HG02623 (cell line): ENCODE data around the gene EPHX1.
"Not testable (repeated sequence)": the region's sequence is repeated elsewhere in the genome, so short reads cannot be mapped to it uniquely, and the experiment has no call there.

Experiments used
- ATAC-seq: cut with Tn5 transposase; IDR thresholded peaks from one replicate; pipeline ENCODE4 v1.9.1; 2021; ENCODE audit warnings: moderate library complexity; ENCODE audit not compliant: unreplicated experiment

Gene EPHX1

DNA sequence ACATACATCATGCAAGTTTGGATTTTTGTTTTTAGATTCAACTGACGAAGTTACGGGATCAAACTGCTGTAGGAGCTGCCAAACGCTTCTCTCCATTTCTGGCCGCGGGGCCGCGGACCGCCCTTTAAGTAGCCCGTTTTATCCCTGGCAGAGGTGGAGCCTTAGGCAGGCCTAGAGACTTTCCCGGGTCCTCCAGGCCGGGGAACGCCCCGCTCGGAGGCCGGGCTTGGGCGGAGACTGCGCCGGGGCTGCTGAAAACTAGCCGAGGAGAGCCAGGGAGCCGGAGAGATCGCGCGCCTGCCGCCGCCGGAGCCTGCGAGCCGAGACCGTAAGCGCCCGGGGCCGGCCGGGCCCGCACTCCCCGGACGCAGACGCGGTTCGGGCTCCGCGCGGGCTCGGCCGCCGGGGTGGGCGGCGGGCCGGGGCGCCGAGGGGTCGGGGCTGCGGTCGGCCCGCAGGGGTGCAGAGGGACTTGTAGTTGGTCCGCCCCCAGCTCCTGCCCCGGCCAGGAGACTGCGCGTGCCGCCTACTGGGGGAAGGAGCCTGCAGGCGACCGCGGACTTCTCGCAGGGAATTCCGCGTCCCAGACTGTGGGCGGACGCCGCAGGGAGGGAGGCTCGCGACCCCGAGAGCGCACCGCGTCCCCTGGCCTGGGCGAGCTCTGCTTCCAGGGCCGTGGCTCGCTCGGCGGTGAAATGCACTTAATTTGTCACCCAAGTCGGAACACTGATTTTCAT is at the start of gene EPHX1:
EPHX1 (plus strand) TSS at position 283 of the 737 bp plus-strand sequence. CDS start 18,606 bp downstream, outside the sequence.
- peak; percentile 96 for ATAC-seq

DNA sequence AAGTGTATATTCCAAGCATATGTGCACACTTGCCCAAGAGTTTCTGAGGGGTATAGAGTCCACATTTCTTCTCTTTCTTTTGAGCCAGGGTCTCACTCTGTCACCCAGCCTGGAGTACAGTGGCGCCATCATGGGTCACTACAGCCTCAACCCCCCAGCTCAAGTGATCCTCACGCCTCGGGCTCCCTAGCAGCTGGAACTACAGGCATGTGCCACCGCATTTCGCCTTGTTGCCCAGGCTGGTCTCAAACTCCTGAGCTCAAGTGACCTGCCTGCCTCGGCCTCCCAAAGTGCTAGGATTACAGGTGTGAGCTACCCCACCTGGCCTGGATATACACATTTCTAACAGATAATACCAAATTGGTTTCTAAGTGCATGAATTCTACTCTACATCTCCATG is 49.4 kb upstream of the EPHX1 start:
- ATAC-seq, result no peak

DNA sequence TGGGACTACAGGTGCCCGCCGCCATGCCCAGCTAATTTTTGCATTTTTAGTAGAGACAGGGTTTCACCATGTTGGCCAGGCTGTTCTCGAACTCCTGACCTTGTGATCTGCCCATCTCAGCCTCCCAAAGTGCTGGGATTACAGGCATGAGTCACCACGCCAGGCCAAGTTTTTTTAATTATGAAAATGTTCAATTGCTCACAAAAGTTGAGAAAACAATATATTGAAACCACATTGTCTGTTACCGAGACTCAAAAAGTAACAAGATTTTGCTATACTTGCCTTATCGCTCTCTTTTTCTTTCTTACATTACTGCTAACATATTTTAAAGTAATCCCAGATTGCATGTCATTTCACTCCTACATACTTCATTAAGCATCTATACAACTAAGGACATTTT is 48.5 kb upstream of the EPHX1 start:
- not testable (repeated sequence) for ATAC-seq

DNA sequence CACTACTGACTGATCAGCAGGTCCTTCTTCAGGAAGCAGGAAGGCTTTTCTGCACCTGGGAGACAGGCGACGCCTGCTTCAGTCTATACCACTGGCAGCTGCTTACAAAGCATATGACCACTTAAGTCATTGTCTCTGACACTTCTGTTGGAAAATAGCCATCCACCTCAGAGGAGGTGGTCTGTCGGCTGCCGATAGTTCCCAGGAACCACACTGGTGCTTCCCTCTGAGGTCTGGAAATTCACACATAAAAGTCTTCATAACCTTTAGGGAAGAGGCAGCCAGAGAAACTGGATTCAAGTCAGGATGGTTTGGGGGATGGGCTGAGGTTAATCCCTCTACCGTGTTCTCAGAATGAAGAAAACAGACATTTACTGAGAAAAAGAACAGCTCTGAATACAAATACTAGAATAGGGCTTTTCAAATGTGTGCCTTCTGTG is 47.9 kb upstream of the EPHX1 start:
- ATAC-seq, result no peak

DNA sequence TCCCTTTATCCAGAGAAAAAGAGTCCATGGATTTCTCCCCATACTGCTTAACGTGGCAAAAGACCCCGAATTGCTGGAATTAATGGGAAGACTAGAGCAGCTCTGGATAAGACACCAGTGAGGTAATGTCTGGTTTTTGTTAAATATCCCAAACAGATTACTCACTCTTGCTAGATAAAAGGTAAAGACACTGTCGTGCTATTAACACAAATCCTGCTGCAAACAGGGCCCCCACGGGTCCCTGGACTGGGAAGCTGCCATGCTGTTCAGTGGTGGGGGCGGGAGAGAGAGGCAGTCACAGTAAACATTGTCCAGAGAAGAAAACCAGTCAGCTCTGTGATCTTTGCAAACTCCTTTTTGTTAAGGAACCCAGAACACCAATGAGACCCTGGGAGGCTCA is 47.5 kb upstream of the EPHX1 start:
- ATAC-seq, result no peak

- ATAC-seq, result no peak
These were observed 46.0 kb upstream of the EPHX1 start for GRCh38 chr1:225763716-225764548.

DNA sequence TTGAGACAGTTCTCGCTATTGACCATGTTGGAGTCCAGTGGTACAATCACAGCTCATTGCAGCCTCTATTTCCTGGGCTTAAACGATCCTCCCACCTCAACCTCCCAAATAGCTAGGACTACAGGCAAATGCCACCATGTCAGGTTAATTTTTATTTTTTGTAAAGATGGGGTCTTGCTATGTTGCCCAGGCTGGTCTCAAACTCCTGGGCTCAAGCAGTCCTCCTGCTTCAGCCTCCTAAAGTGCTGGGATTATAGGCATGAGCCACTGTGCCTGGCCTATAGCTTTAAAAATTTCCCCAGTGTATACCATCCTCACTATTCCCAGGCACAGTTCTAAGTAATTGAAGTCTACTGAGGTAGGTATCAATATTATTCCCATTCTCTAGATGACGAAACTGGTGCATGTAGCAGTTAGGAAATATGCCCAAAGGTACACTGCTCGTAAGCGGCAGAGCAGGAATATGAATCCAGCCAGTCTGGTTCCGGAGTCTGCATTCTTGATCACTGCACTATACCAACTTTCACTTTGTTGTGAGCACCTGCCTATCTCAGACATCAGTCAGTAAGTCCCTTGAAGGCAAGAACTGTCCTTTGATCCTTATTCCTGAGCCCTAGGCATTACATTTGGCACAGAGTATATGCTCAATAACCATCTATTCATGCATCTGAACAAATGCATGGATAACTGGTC is 43.8 kb upstream of the EPHX1 start:
- ATAC-seq, result no peak

- no peak for ATAC-seq
These were observed 42.8 kb upstream of the EPHX1 start for GRCh38 chr1:225766967-225767633.

GRCh38 chr1:225767634-225768540 is 42.0 kb upstream of the EPHX1 start:
- ATAC-seq, result no peak

GRCh38 chr1:225768662-225769426 is 41.1 kb upstream of the EPHX1 start:
- no peak for ATAC-seq

DNA sequence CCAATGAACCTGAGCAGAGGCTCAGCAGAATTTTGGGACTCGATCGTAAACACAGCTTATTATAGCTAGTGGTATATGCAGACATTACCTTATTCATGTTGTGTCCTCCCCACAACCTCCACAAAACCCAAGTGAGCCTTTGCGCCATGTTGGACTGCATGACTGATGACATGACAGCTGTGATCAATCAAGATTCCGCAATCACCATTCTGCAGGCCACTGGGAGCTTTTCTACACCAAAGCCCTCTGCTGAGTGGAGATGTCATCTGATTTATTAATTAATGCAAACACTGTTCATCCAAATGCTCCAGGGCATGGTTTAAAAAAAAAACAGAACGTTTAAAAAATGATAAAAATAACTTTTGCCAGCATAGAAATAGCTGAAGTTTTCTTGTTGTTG is 40.2 kb upstream of the EPHX1 start:
- ATAC-seq, result no peak

GRCh38 chr1:225770561-225771248 is 39.2 kb upstream of the EPHX1 start:
- ATAC-seq, result no peak

DNA sequence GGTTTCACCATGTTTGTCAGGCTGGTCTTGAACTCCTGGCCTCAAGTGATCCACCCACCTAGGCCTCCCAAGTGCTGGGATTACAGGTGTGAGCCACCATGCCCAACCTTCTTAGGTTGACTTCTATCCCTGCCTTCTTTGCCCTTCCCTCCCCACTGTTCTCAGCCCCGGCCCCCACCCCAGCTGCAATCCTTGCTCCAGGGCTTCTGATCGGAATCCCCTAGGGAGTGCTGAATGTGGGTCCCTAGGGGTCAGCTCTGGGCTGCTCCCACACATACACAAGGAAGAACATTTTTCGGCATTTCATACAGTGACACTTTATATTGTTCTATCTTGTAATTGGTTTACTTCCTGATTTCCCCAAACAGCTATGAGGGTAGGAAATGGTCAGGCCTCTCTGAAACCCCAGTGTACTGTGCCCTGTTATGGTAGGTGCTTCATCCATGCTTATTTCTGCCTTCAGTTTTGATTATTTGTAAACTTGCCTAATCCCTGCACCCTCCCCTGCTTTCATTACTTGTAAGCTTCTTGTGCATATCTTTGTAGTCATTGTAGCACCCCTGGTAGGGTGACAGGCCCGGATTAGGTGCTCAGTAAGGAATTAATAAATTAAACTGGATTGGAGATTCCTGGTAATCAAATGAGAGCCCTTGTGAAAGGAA is 38.1 kb upstream of the EPHX1 start:
- ATAC-seq, result no peak

- no peak for ATAC-seq
These were observed 37.6 kb upstream of the EPHX1 start for GRCh38 chr1:225772323-225772768.

DNA sequence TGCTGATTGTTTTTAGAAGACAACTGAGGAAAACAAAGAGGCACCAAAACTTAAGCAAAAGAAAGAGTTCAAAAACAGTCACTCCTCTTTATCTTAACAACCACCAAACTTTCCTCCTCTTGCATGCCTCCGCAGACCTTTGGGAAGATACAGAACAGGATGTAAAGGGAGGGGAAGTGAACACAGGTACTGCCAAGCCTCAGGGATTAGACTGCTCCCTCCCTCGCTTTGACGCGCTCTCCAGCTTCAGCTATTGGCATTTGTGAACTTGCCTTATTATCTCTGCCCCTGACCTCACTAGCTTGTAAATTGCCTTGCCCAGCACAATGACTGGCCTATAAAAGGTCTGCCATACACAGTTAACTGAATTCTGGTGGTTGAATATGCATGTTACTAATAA is 37.1 kb upstream of the EPHX1 start:
- no peak for ATAC-seq

DNA sequence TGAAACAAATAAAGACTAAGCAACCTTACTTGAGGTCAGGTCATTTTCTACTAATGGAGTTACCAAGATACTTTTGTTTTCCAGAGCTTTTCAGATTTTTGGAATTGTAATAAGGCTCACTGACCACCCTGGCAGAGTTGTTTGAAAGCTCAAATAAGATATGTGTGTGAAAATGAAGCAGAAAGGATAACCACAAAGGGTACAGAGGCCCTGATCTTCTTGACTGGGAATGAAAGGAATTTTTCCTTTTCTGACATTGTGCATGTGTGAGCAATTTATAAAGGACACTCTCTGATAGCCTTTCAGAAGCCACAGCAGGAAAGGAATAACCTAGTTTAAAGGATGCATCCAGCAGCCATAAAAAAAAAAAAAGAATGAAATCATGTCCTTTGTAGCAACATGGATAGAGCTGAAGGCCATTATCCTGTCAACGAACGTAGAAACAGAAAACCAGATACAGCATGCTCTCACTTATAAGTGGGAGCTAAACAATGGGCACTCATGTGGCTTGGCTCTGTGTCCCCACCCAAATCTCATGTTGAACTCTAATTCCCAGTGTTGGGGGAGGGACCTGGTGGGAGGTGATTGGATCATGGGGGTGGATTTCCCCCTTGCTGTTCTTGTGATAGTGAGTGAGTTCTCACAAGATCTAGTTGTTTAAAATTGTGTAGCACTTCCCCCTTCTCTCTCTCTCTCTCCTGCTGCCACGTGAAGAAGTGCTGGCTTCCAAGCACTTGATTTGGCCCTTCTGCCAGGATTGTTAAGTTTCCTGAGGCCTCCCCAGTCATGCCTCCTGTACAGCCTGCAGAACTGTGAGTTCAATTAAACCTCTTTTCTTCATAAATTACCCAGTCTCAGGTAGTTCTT is 35.4 kb upstream of the EPHX1 start:
- ATAC-seq, result no peak

DNA sequence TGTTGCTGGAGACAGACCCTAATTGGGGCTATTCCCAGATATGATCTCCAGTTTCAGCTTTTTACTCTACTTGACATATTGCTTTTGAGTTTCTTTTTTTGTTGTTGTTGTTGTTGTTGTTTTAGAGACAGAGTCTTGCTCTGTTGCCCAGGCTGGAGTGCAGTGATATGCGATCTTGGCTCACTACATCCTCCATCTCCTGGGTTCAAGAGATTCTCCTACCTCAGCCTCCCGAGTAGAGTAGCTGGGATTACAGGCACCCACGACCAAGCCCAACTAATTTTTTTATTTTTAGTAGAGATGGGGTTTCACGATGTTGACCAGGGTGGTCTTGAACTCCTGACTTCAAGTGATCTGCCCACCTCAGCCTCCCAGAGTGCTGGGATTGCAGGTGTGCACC is 33.6 kb upstream of the EPHX1 start:
- no peak for ATAC-seq
